GM19324 (cell line): ENCODE data around the gene MESD.

Experiments
- ATAC-seq: cut with Tn5 transposase; IDR thresholded peaks from one replicate; pipeline ENCODE4 v1.9.1; 2021; ENCODE audit warnings: mild to moderate bottlenecking, moderate library complexity; ENCODE audit not compliant: unreplicated experiment, low FRiP score

Gene MESD

GRCh38 chr15:81015621-81016488, 26.2 kb upstream of the MESD start:
- ATAC-seq: no peak

- ATAC-seq: no peak
These were observed 25.0 kb upstream of the MESD start for GRCh38 chr15:81014446-81015093.

- ATAC-seq: no peak
These were observed 23.8 kb upstream of the MESD start for GRCh38 chr15:81013396-81013929.

- ATAC-seq: no peak
These were observed 23.0 kb upstream of the MESD start for GRCh38 chr15:81012588-81012987.

GRCh38 chr15:81011593-81011992, 22.0 kb upstream of the MESD start:
- ATAC-seq: no peak

GRCh38 chr15:81010086-81010485, 20.5 kb upstream of the MESD start:
- ATAC-seq: no peak

- no peak for ATAC-seq
These were observed 18.7 kb upstream of the MESD start for GRCh38 chr15:81008312-81008711.

- ATAC-seq: no peak
These were observed 17.9 kb upstream of the MESD start for GRCh38 chr15:81007428-81008064.

GRCh38 chr15:81006124-81006523, 16.5 kb upstream of the MESD start:
- ATAC-seq: no peak

- ATAC-seq: no peak
These were observed 13.4 kb upstream of the MESD start for GRCh38 chr15:81003097-81003350.

GRCh38 chr15:81002331-81003096, 12.9 kb upstream of the MESD start:
- ATAC-seq: no peak

- ATAC-seq: no peak
These were observed 12.4 kb upstream of the MESD start for GRCh38 chr15:81002009-81002330.

GRCh38 chr15:81001152-81002008, 11.8 kb upstream of the MESD start:
- ATAC-seq: peak; percentile 50

- peak; percentile 67 for ATAC-seq
These were observed 11.1 kb upstream of the MESD start, which contains the start of gene TLNRD1 for GRCh38 chr15:81000624-81001151. TSS of gene TLNRD1 (plus strand) at chr15:81000923. CDS start at chr15:81002272, 1,349 bp downstream.

- no peak for ATAC-seq
These were observed 10.6 kb upstream of the MESD start for GRCh38 chr15:81000144-81000623.

GRCh38 chr15:80999623-81000036, 10.0 kb upstream of the MESD start:
- ATAC-seq: peak; percentile 23

- ATAC-seq: no peak
These were observed 8.6 kb upstream of the MESD start for GRCh38 chr15:80998251-80998650.

GRCh38 chr15:80997692-80998091, 8.1 kb upstream of the MESD start:
- no peak for ATAC-seq

- no peak for ATAC-seq
These were observed 6.6 kb upstream of the MESD start for GRCh38 chr15:80996247-80996646.
